Mesenteric fat pad (tissue), 1 donor: ENCODE data around the gene C7orf33. TPM values are rescaled to one million over a fixed set of nuclear protein-coding genes. Genes with fewer than 3 reads are reported as not detected.
"Not testable (repeated sequence)": the region's sequence is repeated elsewhere in the genome, so short reads cannot be mapped to it uniquely, and the experiment has no call there.

ENCODE experiments used
- DNase-seq: peaks from one replicate; pipeline ENCODE4 v3.0.0-alpha.2; 2020; ENCODE audit warnings: low spot score
- total RNA-seq: library from RNA; stranded (reverse); fragmentation: NEBNext Ultra II Directional; extraction: Animal tissue kit (Norgen Biotek cat#: 25700); gene quantifications from one replicate; pipeline ENCODE4 v1.2.1, GENCODE V29; 2021
- donor health status: DM: yes; HTN: yes; CAD: no.

The C7orf33 gene
- total RNA-seq, 1 donor from 2014 or later, result not detected

GRCh38 chr7:148580446-148580845 lies 10.1 kb upstream of the C7orf33 start:
- no peak for DNase-seq

GRCh38 chr7:148581624-148582023 lies 8.9 kb upstream of the C7orf33 start:
- no peak for DNase-seq

- DNase-seq, result no peak
Measured at GRCh38 chr7:148584154-148584827, 6.3 kb upstream of the C7orf33 start.

- DNase-seq, result no peak
Measured at GRCh38 chr7:148585399-148585798, 5.2 kb upstream of the C7orf33 start.

- DNase-seq, result no peak
Measured at GRCh38 chr7:148587076-148587475, 3.5 kb upstream of the C7orf33 start.

- DNase-seq, result no peak
Measured at GRCh38 chr7:148588168-148588567, 2.4 kb upstream of the C7orf33 start.

GRCh38 chr7:148588670-148589131 lies 1.9 kb upstream of the C7orf33 start:
- no peak for DNase-seq

GRCh38 chr7:148589640-148590039 lies 926 bp upstream of the C7orf33 start:
- no peak for DNase-seq

- DNase-seq, result not testable (repeated sequence)
Measured at GRCh38 chr7:148596354-148596753, 5.8 kb downstream of the C7orf33 start.

- DNase-seq, result no peak
Measured at GRCh38 chr7:148598351-148598750, 7.8 kb downstream of the C7orf33 start.

GRCh38 chr7:148605350-148605749 lies 14.8 kb downstream of the C7orf33 start:
- DNase-seq, result no peak

GRCh38 chr7:148607151-148607661 lies 16.6 kb downstream of the C7orf33 start:
- no peak for DNase-seq

- no peak for DNase-seq
Measured at GRCh38 chr7:148609045-148609725, 18.6 kb downstream of the C7orf33 start.

- no peak for DNase-seq
Measured at GRCh38 chr7:148611692-148612091, 21.1 kb downstream of the C7orf33 start.

- DNase-seq, result no peak
Measured at GRCh38 chr7:148615085-148615730, 24.6 kb downstream of the C7orf33 start.

GRCh38 chr7:148620749-148621359 lies 30.3 kb downstream of the C7orf33 start:
- no peak for DNase-seq

GRCh38 chr7:148621563-148621962 lies 31.0 kb downstream of the C7orf33 start:
- DNase-seq, result no peak

- DNase-seq, result no peak
Measured at GRCh38 chr7:148622887-148623585, 32.5 kb downstream of the C7orf33 start.

GRCh38 chr7:148623586-148624282 lies 33.2 kb downstream of the C7orf33 start:
- DNase-seq, result no peak

GRCh38 chr7:148624735-148625134 lies 34.2 kb downstream of the C7orf33 start:
- DNase-seq, result no peak
